SU-DHL-6 (cell line): ENCODE results near the gene DEFB131B.
"Not testable (repeated sequence)": the region's sequence is repeated elsewhere in the genome, so short reads cannot be mapped to it uniquely, and the experiment has no call there.

Experiments
- EZH2phosphoT487 ChIP-seq: fragments of 200-600 bp; sonication (generic), shearing (Covaris generic); conservative IDR thresholded peaks from 2 replicates; pipeline ENCODE4 v1.6.1; 2018; ENCODE audit warnings: mild to moderate bottlenecking, antibody characterized with exemption, low read length, moderate library complexity, mixed read lengths
- TF ChIP-seq, protein P1 (sequence below): fragments of 200-600 bp; sonication (generic); IDR thresholded peaks from one replicate; pipeline ENCODE4 v1.5.1; 2017; ENCODE audit warnings: antibody characterized with exemption, mild to moderate bottlenecking, low read length, moderate library complexity; ENCODE audit not compliant: insufficient read depth, poor library complexity, severe bottlenecking

- TF ChIP-seq EZH2phosphoT487, result not testable (repeated sequence)
- TF ChIP-seq, protein P1, sequence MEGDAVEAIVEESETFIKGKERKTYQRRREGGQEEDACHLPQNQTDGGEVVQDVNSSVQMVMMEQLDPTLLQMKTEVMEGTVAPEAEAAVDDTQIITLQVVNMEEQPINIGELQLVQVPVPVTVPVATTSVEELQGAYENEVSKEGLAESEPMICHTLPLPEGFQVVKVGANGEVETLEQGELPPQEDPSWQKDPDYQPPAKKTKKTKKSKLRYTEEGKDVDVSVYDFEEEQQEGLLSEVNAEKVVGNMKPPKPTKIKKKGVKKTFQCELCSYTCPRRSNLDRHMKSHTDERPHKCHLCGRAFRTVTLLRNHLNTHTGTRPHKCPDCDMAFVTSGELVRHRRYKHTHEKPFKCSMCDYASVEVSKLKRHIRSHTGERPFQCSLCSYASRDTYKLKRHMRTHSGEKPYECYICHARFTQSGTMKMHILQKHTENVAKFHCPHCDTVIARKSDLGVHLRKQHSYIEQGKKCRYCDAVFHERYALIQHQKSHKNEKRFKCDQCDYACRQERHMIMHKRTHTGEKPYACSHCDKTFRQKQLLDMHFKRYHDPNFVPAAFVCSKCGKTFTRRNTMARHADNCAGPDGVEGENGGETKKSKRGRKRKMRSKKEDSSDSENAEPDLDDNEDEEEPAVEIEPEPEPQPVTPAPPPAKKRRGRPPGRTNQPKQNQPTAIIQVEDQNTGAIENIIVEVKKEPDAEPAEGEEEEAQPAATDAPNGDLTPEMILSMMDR, result not testable (repeated sequence)
Observed at GRCh38 chr11:71853895-71854294, 24.4 kb upstream of the DEFB131B start.
